Caco-2 (cell line): Measurements from ENCODE around the gene C1orf53. TPM values are rescaled to one million over a fixed set of nuclear protein-coding genes. Genes with fewer than 3 reads are reported as not detected.
A peak's percentile ranks its signal among the peaks of the same experiment; 100 is the strongest.
"Not testable (repeated sequence)": the region's sequence is repeated elsewhere in the genome, so short reads cannot be mapped to it uniquely, and the experiment has no call there.

Experiments used
- Bru-seq: library from RNA; stranded (reverse); fragments of 400-500 nt; gene quantifications from one replicate; lab custom pipeline; 2021; lab: Mats Ljungman, UMichigan
- BruChase-seq, 2 experiments: library from RNA; stranded (reverse); fragments of 400-500 nt; gene quantifications; one replicate each; lab custom pipeline; 2021; lab: Mats Ljungman, UMichigan
- BruUV-seq: library from RNA; stranded (reverse); fragments of 400-500 nt; replicated peaks from 2 replicates; lab custom pipeline; 2021; lab: Mats Ljungman, UMichigan
- CTCF ChIA-PET: fragments of 300-600 bp; sonication (Branson Sonifier 250); formaldehyde crosslinking; loops from one replicate; lab custom pipeline; 2022; ENCODE audit warnings: antibody characterized with exemption; lab: Charles Lee
- POLR2A ChIA-PET: fragments of 300-600 bp; sonication (Branson Sonifier 250); formaldehyde crosslinking; loops from one replicate; lab custom pipeline; 2022; ENCODE audit warnings: antibody characterized with exemption; lab: Charles Lee
- DNase-seq, 2 experiments: peaks; one replicate each; pipeline versions ENCODE4 v3.0.0 to v3.0.0-alpha.2; 2020 to 2022
- H3K27me3 ChIP-seq: replicated peaks from 2 replicates; pipeline ENCODE4 v1.6.0; 2011; ENCODE audit warnings: low read length; ENCODE audit not compliant: control insufficient read depth, insufficient read depth
- H3K36me3 ChIP-seq: 2 replicates; pipeline ENCODE4 v1.5.1; 2011; ENCODE audit warnings: low read length; ENCODE audit not compliant: control insufficient read depth, insufficient read depth
- H3K4me1 ChIP-seq: fragments of 250-450 bp; sonication (Bioruptor Pico); 2 replicates; pipeline ENCODE4 v1.5.1; 2020; ENCODE audit warnings: mild to moderate bottlenecking
- H3K4me3 ChIP-seq: 2 replicates; pipeline ENCODE4 v1.5.1; 2011; ENCODE audit warnings: low read depth, mild to moderate bottlenecking, control low read depth, low read length
- H3K9me3 ChIP-seq: fragments of 250-450 bp; sonication (Bioruptor Pico); 2 replicates; pipeline ENCODE4 v1.5.1; 2020; ENCODE audit warnings: mild to moderate bottlenecking, moderate library complexity
- H3K27ac Mint-ChIP-seq: one replicate; pipeline ENCODE4 v1.8.0; 2022; ENCODE audit warnings: mixed read lengths; ENCODE audit not compliant: unreplicated experiment
- H3K27me3 Mint-ChIP-seq: one replicate; pipeline ENCODE4 v1.8.0; 2022; ENCODE audit warnings: mixed read lengths; ENCODE audit not compliant: insufficient read depth, unreplicated experiment
- H3K36me3 Mint-ChIP-seq: one replicate; pipeline ENCODE4 v1.8.0; 2022; ENCODE audit warnings: mild to moderate bottlenecking, mixed read lengths; ENCODE audit not compliant: insufficient read depth, unreplicated experiment
- H3K4me1 Mint-ChIP-seq: one replicate; pipeline ENCODE4 v1.8.0; 2022; ENCODE audit warnings: low read depth, mixed read lengths; ENCODE audit not compliant: unreplicated experiment
- H3K4me3 Mint-ChIP-seq: one replicate; pipeline ENCODE4 v1.8.0; 2022; ENCODE audit warnings: mild to moderate bottlenecking, moderate library complexity, mixed read lengths; ENCODE audit not compliant: unreplicated experiment
- H3K9me3 Mint-ChIP-seq: one replicate; pipeline ENCODE4 v1.8.0; 2022; ENCODE audit warnings: mixed read lengths; ENCODE audit not compliant: unreplicated experiment
- intact Hi-C: fragments of 100-400 bp; cut with micrococcal nuclease; formaldehyde crosslinking; loops from one replicate; pipeline ENCODE4 v1.10.0; 2022; ENCODE audit not compliant: unreplicated experiment
- long read RNA-seq: library from polyadenylated mRNA; stranded (forward); transcript quantifications from one replicate; pipeline ENCODE4 v2.0.0, GENCODE V29; 2022
- total RNA-seq: library from RNA; stranded (reverse); gene quantifications from 2 replicates; pipeline ENCODE4 v1.2.3, GENCODE V29; 2022
- TF ChIP-seq, protein P1 (sequence below), 2 experiments: fragments of 200-600 bp in 1 of 2; IDR thresholded peaks; 1 replicate in 1 of 2; 2 replicates in 1 of 2; pipeline versions ENCODE4 v1.5.1 to v1.8.0; 2011 to 2022; ENCODE audit warnings: antibody characterized with exemption in 1 of 2, control low read depth in 1 of 2, inconsistent platforms in 1 of 2, low read depth in 1 of 2, low read length in 1 of 2, mild to moderate bottlenecking in 1 of 2, moderate library complexity in 1 of 2; ENCODE audit not compliant: insufficient read depth in 1 of 2, severe bottlenecking in 1 of 2, unreplicated experiment in 1 of 2

C1orf53 gene
- total RNA-seq (9.4 and 9.9 TPM in 2 replicates), Bru-seq, nascent RNA (percentile 53 among the genes with signal in this experiment), BruChase-seq, experiment 1, labeled RNA remaining after a 2-hour chase (percentile 39 among the genes with signal in this experiment), BruChase-seq, experiment 2, labeled RNA remaining after a 6-hour chase (percentile 47 among the genes with signal in this experiment)
- long read RNA-seq, partial matches to known transcripts, result 0 of 2 reads
- long read RNA-seq, other reads (novel, unspliced or antisense), result 0 of 2 reads

DNA sequence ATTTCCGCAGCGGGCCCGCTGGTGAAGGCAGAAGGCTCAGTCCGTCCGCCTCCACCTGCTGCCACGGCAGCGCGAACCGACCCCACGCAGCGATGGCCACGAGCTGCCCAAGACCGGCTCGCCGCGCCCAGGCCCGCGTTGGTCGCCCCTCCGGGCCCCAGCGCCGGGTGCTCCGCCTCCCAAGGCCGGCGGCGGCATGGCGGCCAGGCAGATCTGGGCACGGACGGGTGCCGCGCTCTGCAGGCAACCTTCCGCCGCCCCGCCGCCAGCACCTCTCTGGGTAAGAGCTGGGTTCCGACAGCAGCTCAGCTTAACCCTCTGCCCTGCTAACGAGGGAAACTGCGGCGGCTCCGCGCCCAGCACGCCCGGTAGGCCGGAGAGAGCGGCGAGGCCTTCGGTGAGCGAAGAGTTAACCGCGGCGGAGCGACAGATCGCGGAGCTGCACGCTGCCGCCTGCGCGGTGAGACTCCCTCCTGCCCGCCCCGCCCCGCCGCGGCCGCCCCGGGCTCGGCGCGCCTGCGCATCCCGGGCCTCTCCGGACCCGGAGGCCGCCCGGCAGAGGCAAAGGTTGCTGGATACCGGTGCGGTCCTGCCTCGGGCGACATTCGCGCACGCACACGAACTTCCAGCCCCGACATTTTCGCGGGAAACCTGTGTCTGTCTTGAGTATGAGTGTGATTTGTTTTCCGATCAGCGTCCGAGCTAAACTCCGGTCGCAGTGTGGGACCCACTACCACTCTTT lies at the start of gene C1orf53:
Gene C1orf53 (plus strand): TSS at position 177 of the 742 bp plus-strand sequence. CDS start 20 bp downstream, at position 197.
- no peaks in the 10 kb centered on the region for H3K36me3 Mint-ChIP-seq
- no peaks in the 10 kb centered on the region for H3K36me3 ChIP-seq
- ChIA-PET CTCF (interaction anchor here (0.5 to 1.4 kb wide), 4 partner anchors 13 to 401 kb away, joined by 3 to 6 read pairs (median 4); no protein-coding TSS in a partner anchor), POLR2A (no interaction called here)
- no peaks in the 10 kb centered on the region for H3K9me3 ChIP-seq
- peak within 1 kb of the TSS; percentile 55 for H3K4me3 ChIP-seq
- H3K27me3 Mint-ChIP-seq, result peaks cover 5% of the 10 kb centered on the region
- H3K27ac Mint-ChIP-seq, result peak within 1 kb of the TSS; percentile 68
- H3K4me1 Mint-ChIP-seq, result peaks cover 7% of the 10 kb centered on the region
- peak within 1 kb of the TSS; percentile 83 for H3K4me3 Mint-ChIP-seq
- peaks cover 7% of the 10 kb centered on the region for H3K9me3 Mint-ChIP-seq
- TF ChIP-seq, protein P1, sequence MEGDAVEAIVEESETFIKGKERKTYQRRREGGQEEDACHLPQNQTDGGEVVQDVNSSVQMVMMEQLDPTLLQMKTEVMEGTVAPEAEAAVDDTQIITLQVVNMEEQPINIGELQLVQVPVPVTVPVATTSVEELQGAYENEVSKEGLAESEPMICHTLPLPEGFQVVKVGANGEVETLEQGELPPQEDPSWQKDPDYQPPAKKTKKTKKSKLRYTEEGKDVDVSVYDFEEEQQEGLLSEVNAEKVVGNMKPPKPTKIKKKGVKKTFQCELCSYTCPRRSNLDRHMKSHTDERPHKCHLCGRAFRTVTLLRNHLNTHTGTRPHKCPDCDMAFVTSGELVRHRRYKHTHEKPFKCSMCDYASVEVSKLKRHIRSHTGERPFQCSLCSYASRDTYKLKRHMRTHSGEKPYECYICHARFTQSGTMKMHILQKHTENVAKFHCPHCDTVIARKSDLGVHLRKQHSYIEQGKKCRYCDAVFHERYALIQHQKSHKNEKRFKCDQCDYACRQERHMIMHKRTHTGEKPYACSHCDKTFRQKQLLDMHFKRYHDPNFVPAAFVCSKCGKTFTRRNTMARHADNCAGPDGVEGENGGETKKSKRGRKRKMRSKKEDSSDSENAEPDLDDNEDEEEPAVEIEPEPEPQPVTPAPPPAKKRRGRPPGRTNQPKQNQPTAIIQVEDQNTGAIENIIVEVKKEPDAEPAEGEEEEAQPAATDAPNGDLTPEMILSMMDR (IDR thresholded peaks at IDR 0.05; ENCODE audit: insufficient read depth in 1 of 2, low read depth in 1 of 2, low read length in 1 of 2, severe bottlenecking in 1 of 2, unreplicated experiment in 1 of 2), result no peak
- H3K4me1 ChIP-seq, result peaks cover 4% of the 10 kb centered on the region; the same call in 1 of the 2 replicates
- BruUV-seq, result no TSS peak
- intact Hi-C loops, result no loop called here
- DNase-seq, result peak; percentile 88 to 95
- no peaks in the 10 kb centered on the region for H3K27me3 ChIP-seq

DNA sequence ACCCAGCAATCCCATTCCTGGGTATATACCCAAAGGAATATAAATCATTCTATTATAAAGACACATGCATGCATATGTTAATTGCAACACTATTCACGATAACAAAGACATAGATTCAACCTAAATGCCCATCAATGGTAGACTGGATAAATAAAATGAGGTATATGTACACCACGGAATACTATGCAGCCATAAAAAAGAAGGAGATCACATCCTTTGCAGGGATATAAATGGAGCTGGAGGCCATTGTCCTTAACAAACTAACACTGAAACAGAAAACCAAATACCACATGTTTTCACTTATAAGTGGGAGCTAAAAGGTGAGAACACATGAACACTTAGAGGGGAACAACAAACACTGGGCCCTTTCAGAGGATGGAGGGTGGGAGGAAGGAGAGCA lies 46.7 kb upstream of the C1orf53 start:
- CTCF ChIA-PET, H3K4me3 Mint-ChIP-seq, POLR2A ChIA-PET, DNase-seq, H3K4me1 Mint-ChIP-seq, H3K27ac Mint-ChIP-seq, H3K36me3 Mint-ChIP-seq, H3K4me1 ChIP-seq, H3K4me3 ChIP-seq, H3K36me3 ChIP-seq, H3K9me3 Mint-ChIP-seq, H3K9me3 ChIP-seq, BruUV-seq, H3K27me3 ChIP-seq, H3K27me3 Mint-ChIP-seq, intact Hi-C loops: not testable (repeated sequence)

DNA sequence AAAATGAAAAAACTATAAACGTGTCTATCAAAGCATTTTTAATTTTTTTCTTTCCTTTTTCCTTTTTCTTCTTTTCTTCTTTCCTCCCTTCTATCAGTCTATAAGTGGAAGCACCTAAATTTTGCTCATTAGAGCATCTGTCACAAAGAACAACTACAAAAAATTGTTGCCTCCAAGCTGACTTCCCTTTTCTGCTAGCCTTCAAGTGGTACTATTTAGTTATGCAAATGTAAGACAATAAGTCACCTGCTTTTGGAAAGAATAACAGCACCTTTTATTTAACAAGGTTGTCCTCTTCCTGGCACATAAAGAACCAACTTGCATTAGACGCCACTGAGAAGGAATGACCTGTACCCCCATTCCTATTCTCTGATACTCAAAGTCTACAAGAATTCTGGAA lies 45.0 kb upstream of the C1orf53 start:
- no peaks in the 10 kb centered on the region for H3K36me3 ChIP-seq
- Mint-ChIP-seq H3K9me3 (no peaks in the 10 kb centered on the region), H3K36me3 (no peaks in the 10 kb centered on the region), H3K27me3 (peaks cover 2% of the 10 kb centered on the region), H3K4me1 (no peaks in the 10 kb centered on the region), H3K27ac (no peak overlapping the region), H3K4me3 (no peak overlapping the region)
- POLR2A ChIA-PET, result no interaction called here
- H3K4me3 ChIP-seq, result no peak overlapping the region
- CTCF ChIA-PET, result no interaction called here
- TF ChIP-seq, protein P1 (IDR thresholded peaks at IDR 0.05; ENCODE audit: insufficient read depth in 1 of 2, low read depth in 1 of 2, low read length in 1 of 2, severe bottlenecking in 1 of 2, unreplicated experiment in 1 of 2), result no peak
- no peak for DNase-seq
- BruUV-seq, result no TSS peak
- intact Hi-C loops, result no loop called here
- H3K27me3 ChIP-seq, result no peaks in the 10 kb centered on the region
- no peaks in the 10 kb centered on the region; the same call in 1 of the 2 replicates for H3K9me3 ChIP-seq
- no peaks in the 10 kb centered on the region for H3K4me1 ChIP-seq
